ENCODE measurements around the gene SLC8A2.

GRCh38 chr19:47435883-47436417 is 35.7 kb downstream of the SLC8A2 start:
- TF ChIP-seq, protein P1, sequence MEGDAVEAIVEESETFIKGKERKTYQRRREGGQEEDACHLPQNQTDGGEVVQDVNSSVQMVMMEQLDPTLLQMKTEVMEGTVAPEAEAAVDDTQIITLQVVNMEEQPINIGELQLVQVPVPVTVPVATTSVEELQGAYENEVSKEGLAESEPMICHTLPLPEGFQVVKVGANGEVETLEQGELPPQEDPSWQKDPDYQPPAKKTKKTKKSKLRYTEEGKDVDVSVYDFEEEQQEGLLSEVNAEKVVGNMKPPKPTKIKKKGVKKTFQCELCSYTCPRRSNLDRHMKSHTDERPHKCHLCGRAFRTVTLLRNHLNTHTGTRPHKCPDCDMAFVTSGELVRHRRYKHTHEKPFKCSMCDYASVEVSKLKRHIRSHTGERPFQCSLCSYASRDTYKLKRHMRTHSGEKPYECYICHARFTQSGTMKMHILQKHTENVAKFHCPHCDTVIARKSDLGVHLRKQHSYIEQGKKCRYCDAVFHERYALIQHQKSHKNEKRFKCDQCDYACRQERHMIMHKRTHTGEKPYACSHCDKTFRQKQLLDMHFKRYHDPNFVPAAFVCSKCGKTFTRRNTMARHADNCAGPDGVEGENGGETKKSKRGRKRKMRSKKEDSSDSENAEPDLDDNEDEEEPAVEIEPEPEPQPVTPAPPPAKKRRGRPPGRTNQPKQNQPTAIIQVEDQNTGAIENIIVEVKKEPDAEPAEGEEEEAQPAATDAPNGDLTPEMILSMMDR (IDR thresholded peaks at IDR 0.05; ENCODE audit: poor library complexity, severe bottlenecking) = no peak
- TF ChIP-seq POLR2AphosphoS5 (IDR thresholded peaks at IDR 0.05) (no peak), RAD21 (conservative IDR thresholded peaks at IDR 0.05) (no peak), EZH2 (IDR thresholded peaks at IDR 0.05; ENCODE audit: borderline replicate concordance, insufficient read depth, low read length, poor library complexity, severe bottlenecking) (no peak), EP300 (conservative IDR thresholded peaks at IDR 0.05; ENCODE audit: poor library complexity, severe bottlenecking) (no peak)
- TF ChIP-seq, protein P2, sequence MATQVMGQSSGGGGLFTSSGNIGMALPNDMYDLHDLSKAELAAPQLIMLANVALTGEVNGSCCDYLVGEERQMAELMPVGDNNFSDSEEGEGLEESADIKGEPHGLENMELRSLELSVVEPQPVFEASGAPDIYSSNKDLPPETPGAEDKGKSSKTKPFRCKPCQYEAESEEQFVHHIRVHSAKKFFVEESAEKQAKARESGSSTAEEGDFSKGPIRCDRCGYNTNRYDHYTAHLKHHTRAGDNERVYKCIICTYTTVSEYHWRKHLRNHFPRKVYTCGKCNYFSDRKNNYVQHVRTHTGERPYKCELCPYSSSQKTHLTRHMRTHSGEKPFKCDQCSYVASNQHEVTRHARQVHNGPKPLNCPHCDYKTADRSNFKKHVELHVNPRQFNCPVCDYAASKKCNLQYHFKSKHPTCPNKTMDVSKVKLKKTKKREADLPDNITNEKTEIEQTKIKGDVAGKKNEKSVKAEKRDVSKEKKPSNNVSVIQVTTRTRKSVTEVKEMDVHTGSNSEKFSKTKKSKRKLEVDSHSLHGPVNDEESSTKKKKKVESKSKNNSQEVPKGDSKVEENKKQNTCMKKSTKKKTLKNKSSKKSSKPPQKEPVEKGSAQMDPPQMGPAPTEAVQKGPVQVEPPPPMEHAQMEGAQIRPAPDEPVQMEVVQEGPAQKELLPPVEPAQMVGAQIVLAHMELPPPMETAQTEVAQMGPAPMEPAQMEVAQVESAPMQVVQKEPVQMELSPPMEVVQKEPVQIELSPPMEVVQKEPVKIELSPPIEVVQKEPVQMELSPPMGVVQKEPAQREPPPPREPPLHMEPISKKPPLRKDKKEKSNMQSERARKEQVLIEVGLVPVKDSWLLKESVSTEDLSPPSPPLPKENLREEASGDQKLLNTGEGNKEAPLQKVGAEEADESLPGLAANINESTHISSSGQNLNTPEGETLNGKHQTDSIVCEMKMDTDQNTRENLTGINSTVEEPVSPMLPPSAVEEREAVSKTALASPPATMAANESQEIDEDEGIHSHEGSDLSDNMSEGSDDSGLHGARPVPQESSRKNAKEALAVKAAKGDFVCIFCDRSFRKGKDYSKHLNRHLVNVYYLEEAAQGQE (IDR thresholded peaks at IDR 0.05; ENCODE audit: borderline replicate concordance) = no peak
